ENCODE results near the gene TMEM82.

- TF ChIP-seq FOSL1 (tag; conservative IDR thresholded peaks at IDR 0.05) (no peak), ZFX (CRISPR knock-in tag; IDR thresholded peaks at IDR 0.05) (no peak), CTCF (IDR thresholded peaks at IDR 0.05 in 2 of 3, conservative IDR thresholded peaks at IDR 0.05 in 1 of 3; ENCODE audit: insufficient read depth in 2 of 3, low read depth in 1 of 3, low read length in 3 of 3) (no peak), CBFB (CRISPR knock-in tag; IDR thresholded peaks at IDR 0.05) (no peak)
Measured at GRCh38 chr1:15733218-15733725, 9.0 kb upstream of the TMEM82 start.
